ENCODE results near the gene AMPD3.

DNA sequence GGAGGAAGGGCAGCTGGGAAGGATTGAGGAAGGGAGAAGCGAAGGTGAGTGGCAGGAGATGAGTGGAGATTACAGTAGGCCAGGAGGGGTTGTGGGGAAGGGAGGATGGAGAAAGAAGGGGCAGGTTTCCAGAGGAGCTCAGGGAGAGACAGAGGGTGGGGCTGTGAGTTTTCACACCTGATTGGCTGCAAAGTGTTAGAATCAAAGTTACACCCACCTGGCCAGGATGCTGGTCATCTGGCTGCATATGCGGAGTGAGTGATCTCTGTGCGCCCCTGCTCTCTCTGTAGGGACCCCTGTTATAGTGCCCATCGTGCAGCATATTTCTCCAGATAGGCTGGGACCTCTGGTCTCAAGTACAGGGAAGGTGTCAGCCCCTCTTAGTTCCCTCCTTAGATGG, 18.3 kb downstream of the AMPD3 start:
- TF ChIP-seq, protein P1, sequence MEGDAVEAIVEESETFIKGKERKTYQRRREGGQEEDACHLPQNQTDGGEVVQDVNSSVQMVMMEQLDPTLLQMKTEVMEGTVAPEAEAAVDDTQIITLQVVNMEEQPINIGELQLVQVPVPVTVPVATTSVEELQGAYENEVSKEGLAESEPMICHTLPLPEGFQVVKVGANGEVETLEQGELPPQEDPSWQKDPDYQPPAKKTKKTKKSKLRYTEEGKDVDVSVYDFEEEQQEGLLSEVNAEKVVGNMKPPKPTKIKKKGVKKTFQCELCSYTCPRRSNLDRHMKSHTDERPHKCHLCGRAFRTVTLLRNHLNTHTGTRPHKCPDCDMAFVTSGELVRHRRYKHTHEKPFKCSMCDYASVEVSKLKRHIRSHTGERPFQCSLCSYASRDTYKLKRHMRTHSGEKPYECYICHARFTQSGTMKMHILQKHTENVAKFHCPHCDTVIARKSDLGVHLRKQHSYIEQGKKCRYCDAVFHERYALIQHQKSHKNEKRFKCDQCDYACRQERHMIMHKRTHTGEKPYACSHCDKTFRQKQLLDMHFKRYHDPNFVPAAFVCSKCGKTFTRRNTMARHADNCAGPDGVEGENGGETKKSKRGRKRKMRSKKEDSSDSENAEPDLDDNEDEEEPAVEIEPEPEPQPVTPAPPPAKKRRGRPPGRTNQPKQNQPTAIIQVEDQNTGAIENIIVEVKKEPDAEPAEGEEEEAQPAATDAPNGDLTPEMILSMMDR (IDR thresholded peaks at IDR 0.05), result no peak
- TF ChIP-seq EP300 (IDR thresholded peaks at IDR 0.05) (no peak), POLR2A (IDR thresholded peaks at IDR 0.05) (no peak)

Data from ovary (tissue), 3 donors.